H9 (cell line): Measurements from ENCODE around the gene CERS6. TPM values are rescaled to one million over a fixed set of nuclear protein-coding genes. Genes with fewer than 3 reads are reported as not detected.
A peak's percentile ranks its signal among the peaks of the same experiment; 100 is the strongest.

Experiments used
- DNase-seq: peaks from one replicate; pipeline ENCODE4 v3.0.0-alpha.2; 2017
- H2AFZ ChIP-seq: one replicate; pipeline ENCODE4 v1.6.1; 2013; ENCODE audit warnings: mild to moderate bottlenecking, low read length, control low read depth, moderate library complexity
- H2AK5ac ChIP-seq: 2 replicates; pipeline ENCODE4 v1.6.1; 2013; ENCODE audit warnings: low read length, control low read depth, mixed read lengths; ENCODE audit not compliant: insufficient read length
- H2BK120ac ChIP-seq: one replicate; pipeline ENCODE4 v1.6.1; 2013; ENCODE audit warnings: low read depth, mild to moderate bottlenecking, low read length, control low read depth, inconsistent platforms; ENCODE audit not compliant: poor library complexity, severe bottlenecking
- H2BK12ac ChIP-seq: 2 replicates; pipeline ENCODE4 v1.6.1; 2013; ENCODE audit warnings: low read length, control low read depth, mixed read lengths, low read depth; ENCODE audit not compliant: insufficient read length
- H2BK15ac ChIP-seq: 2 replicates; pipeline ENCODE4 v1.6.1; 2013; ENCODE audit warnings: low read depth, low read length, control low read depth
- H2BK20ac ChIP-seq: one replicate; pipeline ENCODE4 v1.6.1; 2013; ENCODE audit warnings: low read depth, mild to moderate bottlenecking, low read length, control low read depth, inconsistent platforms; ENCODE audit not compliant: poor library complexity, severe bottlenecking
- H2BK5ac ChIP-seq: 2 replicates; pipeline ENCODE4 v1.6.1; 2013; ENCODE audit warnings: low read length, control low read depth, mixed read lengths; ENCODE audit not compliant: insufficient read length
- H3K14ac ChIP-seq: 2 replicates; pipeline ENCODE4 v1.6.1; 2013; ENCODE audit warnings: low read length, control low read depth; ENCODE audit not compliant: insufficient read depth
- H3K18ac ChIP-seq: 2 replicates; pipeline ENCODE4 v1.6.1; 2013; ENCODE audit warnings: low read depth, mild to moderate bottlenecking, mixed read lengths, low read length, control low read depth; ENCODE audit not compliant: insufficient read length
- H3K23ac ChIP-seq: 2 replicates; pipeline ENCODE4 v1.6.1; 2013; ENCODE audit warnings: low read length, control low read depth, mixed read lengths, low read depth; ENCODE audit not compliant: insufficient read length
- H3K23me2 ChIP-seq: 2 replicates; pipeline ENCODE4 v1.6.1; 2013; ENCODE audit warnings: low read depth, mild to moderate bottlenecking, mixed read lengths, low read length, control low read depth; ENCODE audit not compliant: insufficient read length, poor library complexity, severe bottlenecking
- H3K27ac ChIP-seq: 2 replicates; pipeline ENCODE4 v1.5.1; 2013; ENCODE audit warnings: low read length, control low read depth, mixed read lengths, low read depth; ENCODE audit not compliant: insufficient read length
- H3K27me3 ChIP-seq: 2 replicates; pipeline ENCODE4 v1.6.1; 2013; ENCODE audit warnings: low read length, control low read depth, inconsistent platforms; ENCODE audit not compliant: insufficient read depth
- H3K4ac ChIP-seq: 2 replicates; pipeline ENCODE4 v1.6.1; 2013; ENCODE audit warnings: low read depth, mild to moderate bottlenecking, control low read depth, inconsistent platforms, low read length, moderate library complexity
- H3K4me1 ChIP-seq: 2 replicates; pipeline ENCODE4 v1.6.1; 2013; ENCODE audit warnings: low read length, control low read depth, inconsistent platforms; ENCODE audit not compliant: insufficient read depth
- H3K4me2 ChIP-seq: 2 replicates; pipeline ENCODE4 v1.6.1; 2013; ENCODE audit warnings: low read length, control low read depth, mixed read lengths; ENCODE audit not compliant: insufficient read length, insufficient read depth
- H3K56ac ChIP-seq: 2 replicates; pipeline ENCODE4 v1.6.1; 2013; ENCODE audit warnings: low read depth, mild to moderate bottlenecking, mixed read lengths, low read length, control low read depth; ENCODE audit not compliant: insufficient read length
- H3K79me1 ChIP-seq: 2 replicates; pipeline ENCODE4 v1.6.1; 2013; ENCODE audit warnings: low read depth, mild to moderate bottlenecking, moderate library complexity, low read length, control low read depth, inconsistent platforms; ENCODE audit not compliant: insufficient read depth, poor library complexity, severe bottlenecking
- H3K79me2 ChIP-seq: 2 replicates; pipeline ENCODE4 v1.6.1; 2013; ENCODE audit warnings: low read length, control low read depth, inconsistent platforms; ENCODE audit not compliant: insufficient read depth
- H3K9ac ChIP-seq: 2 replicates; pipeline ENCODE4 v1.6.1; 2013; ENCODE audit warnings: low read length, control low read depth, mixed read lengths; ENCODE audit not compliant: insufficient read length; ENCODE audit errors: extremely low read depth
- H3K9me3 ChIP-seq: one replicate; pipeline ENCODE4 v1.6.1; 2013; ENCODE audit warnings: low read depth, low read length, inconsistent platforms; ENCODE audit not compliant: control insufficient read depth
- H3T11ph ChIP-seq: one replicate; pipeline ENCODE4 v1.6.1; 2013; ENCODE audit warnings: mild to moderate bottlenecking, low read length, control low read depth, inconsistent platforms
- H4K20me1 ChIP-seq: one replicate; pipeline ENCODE4 v1.6.1; 2013; ENCODE audit not compliant: control insufficient read depth, insufficient read length, insufficient read depth
- H4K5ac ChIP-seq: 2 replicates; pipeline ENCODE4 v1.6.1; 2013; ENCODE audit warnings: low read depth, mild to moderate bottlenecking, mixed read lengths, low read length, control low read depth; ENCODE audit not compliant: insufficient read length
- H4K8ac ChIP-seq: replicated peaks from 2 replicates; pipeline ENCODE4 v1.6.1; 2013; ENCODE audit warnings: low read length, control low read depth, mixed read lengths, low read depth; ENCODE audit not compliant: insufficient read length
- H4K91ac ChIP-seq: 2 replicates; pipeline ENCODE4 v1.6.1; 2013; ENCODE audit warnings: low read depth, mild to moderate bottlenecking, moderate library complexity, mixed read lengths, low read length, control low read depth; ENCODE audit not compliant: insufficient read length
- H3K27ac Mint-ChIP-seq, 3 experiments: 2 replicates in 2 of 3; 3 replicates in 1 of 3; pipeline ENCODE4 v1.8.0; 2020 to 2021; ENCODE audit warnings: mixed read lengths in 3 of 3, mild to moderate bottlenecking in 1 of 3, moderate library complexity in 1 of 3
- H3K27me3 Mint-ChIP-seq: 2 replicates; pipeline ENCODE4 v1.8.0; 2021; ENCODE audit warnings: low read depth, mild to moderate bottlenecking, moderate library complexity, mixed read lengths
- H3K36me3 Mint-ChIP-seq, 3 experiments: 2 replicates in 2 of 3; 3 replicates in 1 of 3; pipeline ENCODE4 v1.8.0; 2020 to 2021; ENCODE audit warnings: low read depth in 3 of 3, mixed read lengths in 3 of 3; ENCODE audit not compliant: insufficient read depth in 1 of 3
- H3K4me1 Mint-ChIP-seq, 2 experiments: 2 replicates each; pipeline ENCODE4 v1.8.0; 2020; ENCODE audit warnings: mixed read lengths in 2 of 2
- H3K4me3 Mint-ChIP-seq, 2 experiments: 2 replicates in 1 of 2; 3 replicates in 1 of 2; pipeline ENCODE4 v1.8.0; 2020 to 2021; ENCODE audit warnings: mild to moderate bottlenecking in 2 of 2, mixed read lengths in 2 of 2, moderate library complexity in 1 of 2
- H3K9me3 Mint-ChIP-seq, 2 experiments: 2 replicates in 1 of 2; 3 replicates in 1 of 2; pipeline ENCODE4 v1.8.0; 2020; ENCODE audit warnings: mild to moderate bottlenecking in 2 of 2, mixed read lengths in 2 of 2, moderate library complexity in 1 of 2
- CTCF ChIP-seq: fragments of 200-600 bp; sonication (generic); conservative IDR thresholded peaks from 3 replicates; pipeline ENCODE4 v1.8.0; 2021; ENCODE audit warnings: antibody characterized with exemption, mild to moderate bottlenecking
- WGBS: extraction: QIAGEN DNeasy Blood & Tissue Kit; methylation state at CpG from one replicate; pipeline ENCODE4 v1.1.7; 2013; ENCODE audit warnings: missing lambda C conversion rate, low lambda C conversion rate, mixed read lengths; ENCODE audit not compliant: insufficient read length; ENCODE audit errors: extremely low coverage; 5-methylcytosine and 5-hydroxymethylcytosine counted together
- total RNA-seq: library from RNA; stranded (reverse); gene quantifications from 2 replicates; pipeline ENCODE4 v1.2.1, GENCODE V29; 2021

The CERS6 gene
- total RNA-seq, 1 experiment from 2014 or later, result 17.7 TPM

GRCh38 chr2:168730344-168730743, 274.3 kb downstream of the CERS6 start:
- peak overlapping the region in 1 of 3 experiments; percentile 56; a peak in 3 of 7 replicates for H3K27ac Mint-ChIP-seq
- TF ChIP-seq CTCF, result no peak
- no peak overlapping the region for H3K9ac ChIP-seq

More at GRCh38 chr2:168730344-168730743, 274.3 kb downstream of the CERS6 start:
- Histone ChIP-seq H2BK12ac (no peak overlapping the region), H3K79me1 (no peaks in the 10 kb centered on the region), H3K4me1 (peaks cover 9% of the 10 kb centered on the region), H3K9me3 (no peaks in the 10 kb centered on the region), H2BK120ac (no peak overlapping the region), H3K4ac (no peak overlapping the region), H3K79me2 (no peaks in the 10 kb centered on the region), H4K8ac (no peak overlapping the region), H4K91ac (no peak overlapping the region), H3K27ac (no peak overlapping the region), H2AFZ (no peak overlapping the region), H3K56ac (no peak overlapping the region), H2BK15ac (no peak overlapping the region), H3T11ph (no peak overlapping the region), H3K23me2 (no peaks in the 10 kb centered on the region), H2BK20ac (no peak overlapping the region), H4K20me1 (no peaks in the 10 kb centered on the region), H3K4me2 (no peak overlapping the region), H3K27me3 (no peaks in the 10 kb centered on the region), H3K18ac (no peak overlapping the region), H3K23ac (no peak overlapping the region), H2AK5ac (no peak overlapping the region), H3K14ac (no peak overlapping the region), H2BK5ac (no peak overlapping the region), H4K5ac (no peak overlapping the region)
- peaks cover 21 to 31% of the 10 kb centered on the region in 2 experiments for H3K4me1 Mint-ChIP-seq
- no peaks in the 10 kb centered on the region for H3K9me3 Mint-ChIP-seq
- no peak overlapping the region for H3K4me3 Mint-ChIP-seq
- H3K27me3 Mint-ChIP-seq, result no peaks in the 10 kb centered on the region
- no CpG with 5 or more reads among the region's 4 CpGs for WGBS
- no peaks in the 10 kb centered on the region for H3K36me3 Mint-ChIP-seq
- DNase-seq, result peak; percentile 37
